Ishikawa (cell line): ENCODE results near the gene PLBD2.

Experiments
- CEBPB ChIP-seq: IDR thresholded peaks from 2 replicates; pipeline ENCODE4 v1.6.1; 2012
- CREB1 ChIP-seq: IDR thresholded peaks from 2 replicates; pipeline ENCODE4 v1.6.1; 2012; ENCODE audit warnings: low read depth
- EGR1 ChIP-seq: IDR thresholded peaks from 2 replicates; pipeline ENCODE4 v1.6.1; 2012
- EP300 ChIP-seq: IDR thresholded peaks from 2 replicates; pipeline ENCODE4 v1.6.1; 2012; ENCODE audit warnings: borderline replicate concordance
- FOXM1 ChIP-seq: IDR thresholded peaks from 2 replicates; pipeline ENCODE4 v1.6.1; 2012; ENCODE audit warnings: low read depth, borderline replicate concordance
- MAX ChIP-seq: IDR thresholded peaks from 2 replicates; pipeline ENCODE4 v1.6.1; 2012
- NFIC ChIP-seq: IDR thresholded peaks from 2 replicates; pipeline ENCODE4 v1.6.1; 2012
- RAD21 ChIP-seq: IDR thresholded peaks from 2 replicates; pipeline ENCODE4 v1.6.1; 2012; ENCODE audit warnings: low read depth
- TAF1 ChIP-seq: IDR thresholded peaks from 2 replicates; pipeline ENCODE4 v1.6.1; 2012; ENCODE audit warnings: low read depth, mild to moderate bottlenecking
- TCF12 ChIP-seq: IDR thresholded peaks from 2 replicates; pipeline ENCODE4 v1.6.1; 2012; ENCODE audit warnings: low read depth
- TEAD4 ChIP-seq: IDR thresholded peaks from 2 replicates; pipeline ENCODE4 v1.6.1; 2012
- YY1 ChIP-seq: IDR thresholded peaks from 2 replicates; pipeline ENCODE4 v1.6.1; 2012; ENCODE audit warnings: low read depth
- ZBTB7A ChIP-seq: IDR thresholded peaks from 2 replicates; pipeline ENCODE4 v1.6.1; 2012; ENCODE audit warnings: low read depth
- TF ChIP-seq, protein P1 (sequence below): IDR thresholded peaks from 2 replicates; pipeline ENCODE4 v1.6.1; 2012; ENCODE audit warnings: low read depth, mild to moderate bottlenecking
- TF ChIP-seq, protein P2 (sequence below): IDR thresholded peaks from 2 replicates; pipeline ENCODE4 v1.6.1; 2012

The PLBD2 gene

GRCh38 chr12:113409462-113410124 is 51.2 kb downstream of the PLBD2 start:
- no peak for TF ChIP-seq MAX
- TF ChIP-seq NFIC: no peak
- TF ChIP-seq YY1: no peak
- no peak for TF ChIP-seq CEBPB
- TF ChIP-seq, protein P1, sequence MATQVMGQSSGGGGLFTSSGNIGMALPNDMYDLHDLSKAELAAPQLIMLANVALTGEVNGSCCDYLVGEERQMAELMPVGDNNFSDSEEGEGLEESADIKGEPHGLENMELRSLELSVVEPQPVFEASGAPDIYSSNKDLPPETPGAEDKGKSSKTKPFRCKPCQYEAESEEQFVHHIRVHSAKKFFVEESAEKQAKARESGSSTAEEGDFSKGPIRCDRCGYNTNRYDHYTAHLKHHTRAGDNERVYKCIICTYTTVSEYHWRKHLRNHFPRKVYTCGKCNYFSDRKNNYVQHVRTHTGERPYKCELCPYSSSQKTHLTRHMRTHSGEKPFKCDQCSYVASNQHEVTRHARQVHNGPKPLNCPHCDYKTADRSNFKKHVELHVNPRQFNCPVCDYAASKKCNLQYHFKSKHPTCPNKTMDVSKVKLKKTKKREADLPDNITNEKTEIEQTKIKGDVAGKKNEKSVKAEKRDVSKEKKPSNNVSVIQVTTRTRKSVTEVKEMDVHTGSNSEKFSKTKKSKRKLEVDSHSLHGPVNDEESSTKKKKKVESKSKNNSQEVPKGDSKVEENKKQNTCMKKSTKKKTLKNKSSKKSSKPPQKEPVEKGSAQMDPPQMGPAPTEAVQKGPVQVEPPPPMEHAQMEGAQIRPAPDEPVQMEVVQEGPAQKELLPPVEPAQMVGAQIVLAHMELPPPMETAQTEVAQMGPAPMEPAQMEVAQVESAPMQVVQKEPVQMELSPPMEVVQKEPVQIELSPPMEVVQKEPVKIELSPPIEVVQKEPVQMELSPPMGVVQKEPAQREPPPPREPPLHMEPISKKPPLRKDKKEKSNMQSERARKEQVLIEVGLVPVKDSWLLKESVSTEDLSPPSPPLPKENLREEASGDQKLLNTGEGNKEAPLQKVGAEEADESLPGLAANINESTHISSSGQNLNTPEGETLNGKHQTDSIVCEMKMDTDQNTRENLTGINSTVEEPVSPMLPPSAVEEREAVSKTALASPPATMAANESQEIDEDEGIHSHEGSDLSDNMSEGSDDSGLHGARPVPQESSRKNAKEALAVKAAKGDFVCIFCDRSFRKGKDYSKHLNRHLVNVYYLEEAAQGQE: no peak
- no peak for TF ChIP-seq TAF1
- no peak for TF ChIP-seq TEAD4
- TF ChIP-seq, protein P2, sequence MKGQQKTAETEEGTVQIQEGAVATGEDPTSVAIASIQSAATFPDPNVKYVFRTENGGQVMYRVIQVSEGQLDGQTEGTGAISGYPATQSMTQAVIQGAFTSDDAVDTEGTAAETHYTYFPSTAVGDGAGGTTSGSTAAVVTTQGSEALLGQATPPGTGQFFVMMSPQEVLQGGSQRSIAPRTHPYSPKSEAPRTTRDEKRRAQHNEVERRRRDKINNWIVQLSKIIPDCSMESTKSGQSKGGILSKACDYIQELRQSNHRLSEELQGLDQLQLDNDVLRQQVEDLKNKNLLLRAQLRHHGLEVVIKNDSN: no peak
- no peak for TF ChIP-seq FOXM1
- TF ChIP-seq EP300: no peak
- no peak for TF ChIP-seq ZBTB7A
- no peak for TF ChIP-seq EGR1

DNA sequence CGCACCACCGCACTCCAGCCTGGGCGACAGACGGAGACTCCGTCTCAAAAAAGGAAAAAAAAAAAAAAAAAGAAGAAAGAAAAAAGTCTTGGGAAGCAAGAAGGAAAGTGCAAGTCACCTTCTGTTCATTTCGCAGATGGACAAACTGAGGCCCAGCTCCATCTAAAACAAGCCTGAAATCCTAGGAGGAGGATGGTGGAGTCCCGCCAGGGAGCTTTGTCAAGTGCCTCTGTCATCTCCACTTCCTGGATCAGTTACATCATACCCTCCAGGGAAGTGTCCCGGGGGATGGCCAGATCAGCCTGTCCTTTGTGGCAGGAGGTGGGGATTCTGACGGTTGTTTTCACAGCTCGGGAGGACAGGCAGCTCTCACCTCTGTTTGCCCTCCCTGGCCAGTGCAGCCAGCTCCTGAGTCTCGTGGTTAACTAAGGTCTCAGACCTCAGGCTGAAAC is 55.1 kb downstream of the PLBD2 start:
- TF ChIP-seq NFIC (no peak), RAD21 (no peak), CEBPB (no peak), EP300 (no peak), FOXM1 (no peak), YY1 (no peak), ZBTB7A (no peak), CREB1 (no peak), TCF12 (no peak), MAX (no peak), TAF1 (no peak)
- TF ChIP-seq, protein P1: no peak
- TF ChIP-seq, protein P2: no peak

GRCh38 chr12:113414519-113415038 is 56.2 kb downstream of the PLBD2 start:
- TF ChIP-seq TAF1 (no peak), CREB1 (no peak), FOXM1 (no peak), TCF12 (no peak), YY1 (no peak), MAX (no peak), RAD21 (no peak), TEAD4 (no peak), EGR1 (no peak), EP300 (no peak)
- TF ChIP-seq, protein P2: no peak
- TF ChIP-seq, protein P1: no peak
